Hepatocyte (in vitro differentiated cells): ENCODE measurements around the gene DDX1.

Experiments
- CTCF ChIP-seq: fragments of 200-600 bp; sonication (generic); IDR thresholded peaks from 2 replicates; pipeline ENCODE4 v1.5.1; 2016; ENCODE audit warnings: antibody characterized with exemption, mild to moderate bottlenecking; ENCODE audit not compliant: poor library complexity
- EZH2phosphoT487 ChIP-seq: fragments of 200-600 bp; sonication (generic); IDR thresholded peaks from one replicate; pipeline ENCODE4 v1.6.1; 2018; ENCODE audit warnings: antibody characterized with exemption, mild to moderate bottlenecking, low read depth, moderate library complexity; ENCODE audit not compliant: unreplicated experiment, severe bottlenecking

- no peak for TF ChIP-seq CTCF
- TF ChIP-seq EZH2phosphoT487: no peak
These were observed 12.3 kb downstream of the DDX1 start for GRCh38 chr2:15603948-15604347.
